Left hindlimb (tissue), 1 donor: ENCODE measurements around the gene RANBP9.
A peak's percentile ranks its signal among the peaks of the same experiment; 100 is the strongest.

Experiments used
- DNase-seq: peaks from one replicate; pipeline ENCODE4 v3.0.0-alpha.2; 2018

RANBP9 gene

GRCh38 chr6:13711733-13712598 is at the start of gene RANBP9:
RANBP9 (minus strand) TSS chr6:13711835; CDS start chr6:13711505, 330 bp downstream.
- peak; percentile 92 for DNase-seq

GRCh38 chr6:13760307-13761304 is 49.0 kb upstream of the RANBP9 start:
- DNase-seq = peak; percentile 60

DNA sequence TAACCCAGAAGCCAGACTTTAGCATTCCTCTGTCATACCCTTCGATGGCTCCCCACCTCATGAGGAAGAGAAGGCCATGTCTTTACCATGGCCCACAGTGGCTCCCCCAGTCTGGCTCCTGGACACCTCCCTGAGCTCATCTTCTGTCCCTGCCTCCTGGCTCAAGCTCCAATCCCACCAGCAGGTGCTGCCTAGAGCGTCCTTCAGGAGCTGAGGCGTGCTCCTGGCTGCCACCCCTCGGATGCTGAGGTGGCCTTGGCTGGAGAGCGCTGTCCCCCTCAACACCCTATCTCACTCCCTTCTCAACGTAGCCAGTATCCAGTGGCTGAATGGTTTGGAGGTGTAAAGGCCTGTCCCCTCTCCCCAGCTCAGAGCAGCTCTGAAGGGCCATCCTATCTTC is 47.4 kb upstream of the RANBP9 start:
- no peak for DNase-seq

GRCh38 chr6:13754644-13755043 is 43.0 kb upstream of the RANBP9 start:
- no peak for DNase-seq

DNA sequence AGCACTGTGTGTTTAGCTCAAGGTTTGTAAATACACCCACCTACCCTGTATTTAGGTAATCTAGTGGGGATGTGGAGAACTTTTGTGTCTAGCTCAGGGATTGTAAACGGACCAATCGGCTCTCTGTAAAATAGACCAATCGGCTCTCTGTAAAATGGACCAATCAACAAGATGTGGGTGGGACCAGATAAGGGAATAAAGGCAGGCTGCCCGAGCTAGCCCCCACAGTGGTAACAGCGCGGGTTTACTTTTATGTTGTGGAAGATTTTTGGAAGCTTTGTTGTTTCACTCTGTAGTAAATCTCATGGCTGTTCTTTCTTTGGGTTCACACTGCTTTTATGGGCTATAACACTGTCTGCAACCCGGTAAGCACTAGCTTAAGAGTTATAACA is 32.1 kb upstream of the RANBP9 start:
- DNase-seq = no peak

- DNase-seq = no peak
Observed at GRCh38 chr6:13742961-13743735, 31.5 kb upstream of the RANBP9 start.

DNA sequence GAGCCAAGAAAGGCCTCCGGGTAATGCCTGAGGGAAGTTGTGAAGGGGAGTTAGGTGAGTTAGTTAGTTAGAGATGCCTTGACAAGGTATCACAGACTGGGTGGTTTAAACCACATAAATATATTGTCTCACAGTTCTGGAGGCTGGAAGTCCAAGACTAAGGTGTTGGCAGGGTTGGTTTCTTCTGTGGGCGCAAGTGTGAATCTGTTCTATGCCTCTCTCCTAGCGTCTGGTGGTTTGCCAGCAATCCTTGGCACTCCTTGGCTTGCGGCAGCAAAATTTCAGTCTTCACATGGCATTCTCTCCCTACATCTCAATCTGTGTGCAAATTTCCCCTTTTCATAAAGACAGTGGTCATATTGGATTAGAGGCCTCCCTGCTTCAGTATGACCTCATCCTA is 29.7 kb upstream of the RANBP9 start:
- DNase-seq = no peak

DNA sequence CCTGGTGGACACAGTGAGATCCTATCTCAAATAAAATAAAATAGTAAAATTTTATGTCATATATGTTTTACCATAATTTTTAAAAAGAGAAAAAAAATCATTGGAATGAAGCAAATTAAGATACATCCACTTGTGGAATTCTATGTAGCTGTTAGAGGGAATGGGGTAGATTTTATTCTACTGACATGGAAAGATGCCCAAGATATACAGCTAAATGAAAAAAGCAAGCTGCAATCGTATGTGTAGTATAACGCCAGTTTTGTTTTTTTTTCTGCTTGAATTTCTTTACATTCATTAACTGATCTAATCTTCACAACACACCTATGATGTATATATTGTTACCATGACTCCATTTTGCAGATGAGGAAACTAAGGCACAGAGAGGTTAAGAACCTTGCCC is 23.4 kb upstream of the RANBP9 start:
- DNase-seq = no peak

DNA sequence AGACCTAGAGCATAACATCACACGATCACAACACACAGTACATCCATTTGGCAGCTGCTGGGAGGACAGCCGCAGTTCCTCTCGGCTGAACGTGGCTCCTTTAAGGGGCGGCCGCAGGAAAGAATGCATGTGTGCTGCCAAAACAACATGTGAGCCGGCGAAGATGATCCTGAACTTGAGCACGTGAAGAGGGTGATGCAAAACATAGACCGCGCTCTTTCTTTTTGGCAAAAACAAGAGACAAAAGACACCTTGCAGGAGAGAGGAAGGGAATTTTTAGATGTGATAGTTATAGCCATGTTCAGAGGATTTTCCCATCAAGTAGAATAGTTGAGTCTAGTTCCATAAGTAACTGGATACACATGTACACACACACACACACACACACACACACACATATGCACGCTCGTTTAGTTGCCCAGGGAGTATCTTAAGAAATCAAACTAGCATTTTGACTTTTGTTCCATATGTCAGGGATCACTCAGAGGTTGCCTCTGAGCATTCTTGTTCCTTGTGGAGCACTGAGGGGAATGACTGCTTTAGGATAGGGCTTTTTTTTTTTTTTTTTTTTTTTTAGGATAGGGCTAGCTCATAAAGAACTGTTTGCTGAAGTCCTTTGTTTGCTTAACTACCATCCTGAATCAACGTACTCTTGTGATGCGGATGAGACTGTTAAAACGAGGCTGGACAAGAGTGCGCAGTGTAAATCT is 21.7 kb upstream of the RANBP9 start:
- peak; percentile 81 for DNase-seq

DNA sequence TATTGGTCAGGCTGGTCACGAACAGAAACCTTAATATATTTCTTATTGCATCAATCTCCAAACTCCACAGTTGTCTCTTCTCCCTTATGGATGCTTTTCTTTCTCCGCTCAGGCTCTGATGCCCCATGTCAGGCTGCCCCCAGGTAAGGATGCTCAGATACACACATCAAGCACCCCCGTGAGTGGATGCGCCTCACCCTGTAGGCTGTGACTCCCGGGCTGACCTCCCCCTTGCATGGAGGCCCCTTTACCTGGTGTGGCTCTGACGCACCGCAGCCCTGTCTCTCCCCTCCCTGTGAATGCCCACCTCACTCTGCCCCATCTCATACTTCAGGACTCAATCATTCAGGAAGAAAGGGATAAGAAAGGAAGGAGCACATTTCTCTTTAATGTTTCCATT is 19.1 kb upstream of the RANBP9 start:
- DNase-seq = no peak

- no peak for DNase-seq
Observed at GRCh38 chr6:13729891-13730290, 18.3 kb upstream of the RANBP9 start.

DNA sequence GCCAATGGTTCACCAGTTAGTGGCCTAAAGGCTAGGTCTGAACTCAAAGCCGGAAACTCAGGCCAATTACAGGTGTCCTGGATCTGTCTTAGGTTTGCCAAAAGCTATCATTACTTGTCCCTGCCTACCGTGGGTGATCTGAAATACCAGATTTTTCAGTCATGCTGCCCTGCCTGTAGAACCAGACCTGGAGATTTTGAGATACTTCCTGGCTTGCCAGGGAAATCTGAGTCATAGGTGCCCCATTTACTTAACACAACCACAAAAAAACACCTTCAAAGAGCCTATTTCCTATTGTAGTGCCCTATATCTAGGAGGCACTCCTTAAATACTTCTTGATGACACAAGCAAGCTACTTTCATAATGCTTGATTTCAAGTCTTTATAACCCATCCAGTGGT is 13.9 kb upstream of the RANBP9 start:
- no peak for DNase-seq

GRCh38 chr6:13725052-13725451 is 13.4 kb upstream of the RANBP9 start:
- no peak for DNase-seq

DNA sequence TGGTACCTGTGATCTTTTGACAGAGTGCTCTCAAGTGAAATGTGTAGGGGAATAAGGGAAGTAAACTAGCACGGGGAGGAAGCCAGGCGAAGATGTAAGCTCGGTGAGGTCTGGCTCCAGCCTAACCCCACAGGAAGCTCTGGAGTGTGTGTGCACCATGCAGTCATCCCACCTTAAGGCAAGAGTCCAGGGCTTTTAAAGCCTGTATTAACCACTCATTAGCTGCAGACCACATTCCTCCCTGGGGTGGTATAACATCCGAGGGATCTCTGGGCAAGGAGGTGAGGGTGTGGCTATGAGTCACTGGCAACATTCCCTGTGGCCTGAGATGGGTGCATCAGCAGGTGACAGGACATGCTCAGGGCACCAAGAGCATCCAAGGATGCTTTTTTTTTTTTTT is 12.5 kb upstream of the RANBP9 start:
- no peak for DNase-seq

DNA sequence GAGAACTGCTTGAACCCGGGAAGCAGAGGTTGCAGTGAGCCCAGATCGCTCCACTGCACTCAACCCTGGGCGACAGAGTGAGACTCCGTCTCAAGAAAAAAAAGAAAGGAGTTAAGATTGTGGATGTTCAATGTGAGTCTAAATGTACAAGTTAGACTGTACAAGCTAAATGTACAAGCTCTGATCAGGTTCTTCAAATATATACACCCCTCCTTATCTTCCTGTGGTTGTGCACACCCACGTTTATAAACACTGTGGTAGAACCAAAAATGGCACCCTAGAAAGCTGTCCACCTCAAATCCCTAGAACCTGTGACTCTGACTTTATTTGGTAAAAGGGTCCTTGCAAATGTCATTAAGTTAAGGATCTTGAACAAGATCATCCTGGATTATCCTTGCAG is 11.2 kb upstream of the RANBP9 start:
- no peak for DNase-seq

DNA sequence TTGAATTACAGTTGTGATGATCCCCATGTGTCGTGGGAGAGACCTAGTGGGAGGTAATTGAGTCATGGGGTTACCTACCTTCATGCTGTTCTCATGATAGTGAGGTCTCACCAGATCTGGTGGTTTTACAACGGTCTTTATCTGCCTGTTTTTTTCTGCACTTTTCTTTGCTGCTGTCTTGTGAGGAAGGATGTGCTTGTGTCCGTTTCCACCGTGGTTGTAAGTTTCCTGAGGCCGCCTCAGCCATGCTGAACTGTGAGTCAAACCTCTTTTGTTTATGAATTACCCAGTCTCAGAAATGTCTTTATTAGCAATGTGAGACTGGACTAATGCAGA is 6.5 kb upstream of the RANBP9 start:
- no peak for DNase-seq

- DNase-seq = no peak
Observed at GRCh38 chr6:13716955-13717295, 5.3 kb upstream of the RANBP9 start.

- DNase-seq = no peak
Observed at GRCh38 chr6:13716225-13716954, 4.8 kb upstream of the RANBP9 start.

DNA sequence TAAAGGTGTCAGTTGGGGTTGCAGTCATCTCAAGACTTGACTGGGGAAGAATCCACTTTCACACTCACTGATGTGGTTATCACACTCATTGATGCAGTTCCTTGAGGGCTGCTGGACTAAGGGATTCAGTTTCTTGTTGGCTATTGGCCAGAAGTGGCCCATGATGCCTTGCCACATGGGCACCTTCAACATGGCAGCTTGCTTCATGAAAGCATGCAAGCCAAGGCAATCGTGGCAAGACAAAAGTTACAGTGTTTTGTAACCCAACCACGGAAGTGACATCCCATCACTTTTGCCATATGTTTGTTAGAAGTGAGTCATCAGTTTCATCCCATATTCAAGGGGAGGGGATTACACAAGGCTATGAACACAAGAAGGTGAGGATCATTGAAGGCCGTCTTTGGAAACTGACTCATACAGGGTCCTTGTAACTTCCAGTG is 3.8 kb upstream of the RANBP9 start:
- DNase-seq = no peak

DNA sequence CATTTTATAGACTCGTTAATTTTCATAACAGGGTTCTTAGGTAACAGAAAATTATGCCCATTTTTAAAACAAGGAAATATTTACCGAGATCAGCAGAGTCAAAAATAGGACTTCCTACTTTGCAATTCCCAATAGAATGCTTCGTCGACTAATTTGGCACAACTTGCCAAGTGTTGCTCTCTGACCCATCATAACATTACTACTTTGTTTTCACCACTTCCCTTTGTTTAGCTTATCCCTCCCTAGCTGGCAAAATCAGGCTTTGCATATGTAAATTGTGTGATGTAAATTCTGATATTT is 914 bp upstream of the RANBP9 start:
- no peak for DNase-seq

GRCh38 chr6:13711324-13711732 is 307 bp downstream of the RANBP9 start:
- no peak for DNase-seq
